HL-60 (cell line): ENCODE measurements around the gene GLUL.
A peak's percentile ranks its signal among the peaks of the same experiment; 100 is the strongest.

Experiments
- GABPA ChIP-seq: IDR thresholded peaks from 2 replicates; pipeline ENCODE4 v1.6.1; 2012; ENCODE audit warnings: low read depth
- REST ChIP-seq: IDR thresholded peaks from 2 replicates; pipeline ENCODE4 v1.6.1; 2012; ENCODE audit warnings: low read depth; ENCODE audit not compliant: insufficient replicate concordance
- SPI1 ChIP-seq: IDR thresholded peaks from 2 replicates; pipeline ENCODE4 v1.6.1; 2012; ENCODE audit warnings: low read depth, mild to moderate bottlenecking, borderline replicate concordance
- TF ChIP-seq, protein P1 (sequence below): IDR thresholded peaks from one replicate; pipeline ENCODE4 v1.5.1; 2011; ENCODE audit warnings: low read length, control low read depth, inconsistent platforms; ENCODE audit not compliant: insufficient read depth

DNA sequence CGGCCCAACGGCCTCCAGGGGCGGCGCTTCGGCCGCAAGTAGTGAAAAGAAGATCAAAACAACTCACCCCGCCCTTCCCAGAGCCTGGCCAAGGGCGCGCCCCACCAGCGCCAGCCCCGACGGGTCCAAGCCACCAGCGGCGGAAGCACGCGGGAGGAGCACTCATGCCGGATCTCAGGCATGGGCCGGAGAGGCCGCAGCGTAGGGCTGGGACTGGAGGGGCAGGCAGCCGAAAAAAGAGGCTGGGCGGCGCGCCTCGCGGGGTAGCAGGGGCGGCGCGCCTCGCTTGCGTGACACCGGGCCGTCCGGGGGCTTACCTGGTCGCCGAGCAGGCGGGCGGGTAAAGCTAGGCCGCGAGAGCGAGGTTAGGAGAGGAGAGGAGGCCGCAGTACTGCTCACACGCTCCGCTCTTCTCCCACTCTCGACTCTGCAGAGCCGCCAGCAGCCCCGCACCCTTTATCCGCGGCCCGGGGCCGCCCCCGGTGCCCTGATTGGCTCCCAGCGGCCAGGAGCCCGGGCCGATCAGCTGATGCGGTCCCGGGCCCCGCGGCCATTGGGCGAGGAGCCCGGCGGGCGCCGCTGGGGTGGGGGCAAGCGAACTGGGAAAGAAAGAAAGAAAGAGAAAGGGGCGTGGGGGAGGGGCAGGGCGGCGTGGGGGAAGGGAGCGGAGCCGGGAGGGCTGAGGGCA is at the start of gene GLUL:
- TF ChIP-seq, protein P1, sequence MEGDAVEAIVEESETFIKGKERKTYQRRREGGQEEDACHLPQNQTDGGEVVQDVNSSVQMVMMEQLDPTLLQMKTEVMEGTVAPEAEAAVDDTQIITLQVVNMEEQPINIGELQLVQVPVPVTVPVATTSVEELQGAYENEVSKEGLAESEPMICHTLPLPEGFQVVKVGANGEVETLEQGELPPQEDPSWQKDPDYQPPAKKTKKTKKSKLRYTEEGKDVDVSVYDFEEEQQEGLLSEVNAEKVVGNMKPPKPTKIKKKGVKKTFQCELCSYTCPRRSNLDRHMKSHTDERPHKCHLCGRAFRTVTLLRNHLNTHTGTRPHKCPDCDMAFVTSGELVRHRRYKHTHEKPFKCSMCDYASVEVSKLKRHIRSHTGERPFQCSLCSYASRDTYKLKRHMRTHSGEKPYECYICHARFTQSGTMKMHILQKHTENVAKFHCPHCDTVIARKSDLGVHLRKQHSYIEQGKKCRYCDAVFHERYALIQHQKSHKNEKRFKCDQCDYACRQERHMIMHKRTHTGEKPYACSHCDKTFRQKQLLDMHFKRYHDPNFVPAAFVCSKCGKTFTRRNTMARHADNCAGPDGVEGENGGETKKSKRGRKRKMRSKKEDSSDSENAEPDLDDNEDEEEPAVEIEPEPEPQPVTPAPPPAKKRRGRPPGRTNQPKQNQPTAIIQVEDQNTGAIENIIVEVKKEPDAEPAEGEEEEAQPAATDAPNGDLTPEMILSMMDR, result no peak
- no peak for TF ChIP-seq GABPA
- no peak for TF ChIP-seq SPI1
- peak; percentile 78 for TF ChIP-seq REST
